ENCODE data around the gene ZHX3.

The ZHX3 gene

GRCh38 chr20:41352106-41352505 is 34.6 kb upstream of the ZHX3 start:
- DNase-seq, result no peak

- no peak for DNase-seq
These were observed 33.0 kb upstream of the ZHX3 start for GRCh38 chr20:41350408-41350962.

GRCh38 chr20:41349943-41350342 is 32.4 kb upstream of the ZHX3 start:
- no peak for DNase-seq

- DNase-seq, result no peak
These were observed 31.7 kb upstream of the ZHX3 start for GRCh38 chr20:41349266-41349665.

GRCh38 chr20:41348430-41349172 is 31.1 kb upstream of the ZHX3 start:
- no peak for DNase-seq

GRCh38 chr20:41347523-41348429 is 30.2 kb upstream of the ZHX3 start:
- DNase-seq, result no peak

- no peak for DNase-seq
These were observed 28.2 kb upstream of the ZHX3 start for GRCh38 chr20:41345729-41346067.

- no peak for DNase-seq
These were observed 27.6 kb upstream of the ZHX3 start for GRCh38 chr20:41344938-41345728.

GRCh38 chr20:41344477-41344876 is 26.9 kb upstream of the ZHX3 start:
- DNase-seq, result no peak

GRCh38 chr20:41342474-41343464 is 25.2 kb upstream of the ZHX3 start:
- no peak for DNase-seq

GRCh38 chr20:41340327-41341055 is 23.0 kb upstream of the ZHX3 start, which contains the start of gene LPIN3:
TSS of gene LPIN3 (plus strand) at chr20:41340821. CDS start at chr20:41345804, 4,983 bp downstream.
- peak; percentile 92 for DNase-seq

GRCh38 chr20:41339957-41340326 is 22.4 kb upstream of the ZHX3 start:
- peak; percentile 72 for DNase-seq

- DNase-seq, result no peak
These were observed 19.4 kb upstream of the ZHX3 start for GRCh38 chr20:41336711-41337492.

GRCh38 chr20:41335591-41335990 is 18.1 kb upstream of the ZHX3 start:
- DNase-seq, result no peak

- no peak for DNase-seq
These were observed 17.2 kb upstream of the ZHX3 start for GRCh38 chr20:41334443-41335421.

GRCh38 chr20:41334036-41334435 is 16.5 kb upstream of the ZHX3 start:
- no peak for DNase-seq

GRCh38 chr20:41331731-41332130 is 14.2 kb upstream of the ZHX3 start:
- DNase-seq, result no peak

GRCh38 chr20:41330941-41331340 is 13.4 kb upstream of the ZHX3 start:
- DNase-seq, result no peak

- peak; percentile 68 for DNase-seq
These were observed 12.8 kb upstream of the ZHX3 start for GRCh38 chr20:41330343-41330720.

Measured in EL (cell line).